CD4-positive, alpha-beta T cell treated with Interleukin-15 for 4 hours (primary cell): Measurements from ENCODE around the gene FKBP1A.

ENCODE experiments used
- DNase-seq: peaks from one replicate; pipeline ENCODE4 v3.0.0-alpha.2; 2020; ENCODE audit warnings: low spot score

The FKBP1A gene

DNA sequence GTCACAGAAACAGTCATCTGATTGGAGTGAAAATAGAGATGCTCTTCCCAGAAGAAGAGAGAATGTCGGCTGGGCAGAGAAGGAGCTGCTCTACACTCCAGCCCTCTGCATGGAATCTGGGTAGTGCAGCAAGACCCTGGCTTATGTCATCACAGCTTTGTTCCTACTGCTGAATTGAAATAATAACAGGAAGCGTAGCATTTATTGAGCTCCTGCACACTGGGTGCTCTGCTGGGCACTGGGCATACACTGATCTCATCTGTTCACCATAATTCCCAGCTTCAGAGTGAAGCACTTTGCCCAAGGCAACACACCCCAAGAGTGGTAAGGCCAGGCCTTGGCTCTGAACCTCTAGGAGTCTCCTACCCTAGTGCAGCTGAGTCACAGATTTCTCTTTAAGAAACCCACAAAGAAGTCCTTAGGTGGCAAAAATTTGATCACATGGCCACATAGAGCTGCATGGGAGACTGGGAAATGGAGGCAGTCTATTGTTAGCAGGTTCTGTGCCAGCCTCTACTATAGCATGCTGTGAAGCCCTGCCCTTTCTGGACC is 60.0 kb downstream of the FKBP1A start:
- no peak for DNase-seq

DNA sequence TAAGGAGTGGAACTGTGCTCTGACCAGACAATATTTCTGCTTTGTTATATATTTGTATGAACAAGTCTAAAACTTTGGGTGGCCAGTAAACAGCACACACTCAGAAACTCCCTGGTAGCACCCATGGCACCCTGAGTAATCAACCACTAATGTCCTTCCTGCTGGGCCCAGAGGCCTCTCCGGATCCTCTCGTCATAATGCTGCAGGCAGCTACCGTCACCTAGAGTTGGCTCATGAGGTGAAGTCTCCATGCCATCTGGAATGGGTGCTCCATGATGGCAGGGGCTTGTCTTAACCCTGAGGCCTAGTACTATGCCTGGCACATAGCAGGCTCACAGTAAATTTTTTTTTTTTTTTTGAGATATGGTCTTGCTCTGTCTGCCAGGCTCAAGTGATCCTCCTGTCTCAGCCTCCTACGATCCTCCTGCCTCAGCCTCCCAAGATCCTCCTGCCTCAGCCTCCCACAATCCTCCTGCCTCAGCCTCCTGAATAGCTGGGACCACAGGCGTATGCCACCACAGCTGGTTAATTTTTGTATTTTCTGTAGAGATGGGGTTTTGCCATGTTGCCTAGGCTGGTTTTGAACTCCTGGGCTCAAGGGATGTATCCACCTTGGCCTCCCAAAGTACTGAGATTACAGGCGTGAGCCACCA is 60.9 kb downstream of the FKBP1A start:
- no peak for DNase-seq

DNA sequence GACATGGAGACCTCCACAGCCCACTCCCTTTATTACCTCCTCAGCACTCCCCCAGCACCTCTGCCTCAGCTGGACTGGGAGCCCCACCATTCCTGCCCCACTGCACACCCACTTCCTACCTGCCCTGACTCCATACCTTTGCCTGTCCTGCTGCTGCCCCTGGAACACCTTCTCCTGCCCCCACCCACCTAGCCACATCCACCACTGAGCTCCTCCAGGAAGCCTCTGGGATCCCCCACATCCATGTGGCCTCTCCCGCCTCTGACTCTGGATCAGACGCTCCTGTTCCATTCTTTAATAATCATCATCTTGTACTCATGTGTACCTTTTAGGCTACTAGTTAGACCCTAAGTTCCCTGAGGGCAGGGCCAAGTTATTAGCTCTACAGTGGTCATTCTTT is 61.8 kb downstream of the FKBP1A start:
- no peak for DNase-seq

DNA sequence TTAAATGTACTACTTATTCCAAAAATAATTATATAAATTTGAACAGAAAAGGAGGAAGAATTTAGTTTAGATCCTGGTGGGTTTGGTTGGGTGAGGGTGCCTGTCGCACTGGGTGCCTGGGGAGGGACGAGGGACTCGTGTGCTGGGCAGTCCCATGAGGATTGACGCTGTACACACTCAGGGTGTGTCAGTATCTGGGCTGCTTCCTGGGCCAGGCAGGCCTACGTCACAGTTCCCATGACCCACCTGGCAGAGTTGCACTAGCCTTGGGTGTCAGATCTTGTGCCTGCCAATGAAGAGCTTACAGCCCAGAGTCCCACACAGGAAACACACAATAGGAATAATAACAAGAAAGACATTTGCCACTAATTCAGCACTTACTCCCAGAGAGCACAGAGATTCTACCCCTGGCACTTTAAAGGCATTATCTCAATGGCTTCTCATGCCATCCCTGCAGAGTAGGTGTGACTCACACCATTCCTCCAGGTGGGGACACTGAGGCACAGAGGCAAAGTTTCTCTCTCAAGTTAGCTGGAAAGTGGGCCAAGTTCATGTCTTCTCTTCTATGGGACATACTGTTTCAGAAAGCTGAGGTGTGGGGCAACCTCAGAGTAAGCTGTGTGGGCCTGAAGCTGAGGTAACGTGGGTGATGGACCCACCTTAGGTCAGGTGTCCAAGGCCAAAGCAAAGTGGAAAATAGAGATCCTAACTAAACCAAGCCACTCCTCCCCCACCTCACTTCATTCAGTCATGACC is 62.6 kb downstream of the FKBP1A start:
- peak; percentile 20 for DNase-seq

DNA sequence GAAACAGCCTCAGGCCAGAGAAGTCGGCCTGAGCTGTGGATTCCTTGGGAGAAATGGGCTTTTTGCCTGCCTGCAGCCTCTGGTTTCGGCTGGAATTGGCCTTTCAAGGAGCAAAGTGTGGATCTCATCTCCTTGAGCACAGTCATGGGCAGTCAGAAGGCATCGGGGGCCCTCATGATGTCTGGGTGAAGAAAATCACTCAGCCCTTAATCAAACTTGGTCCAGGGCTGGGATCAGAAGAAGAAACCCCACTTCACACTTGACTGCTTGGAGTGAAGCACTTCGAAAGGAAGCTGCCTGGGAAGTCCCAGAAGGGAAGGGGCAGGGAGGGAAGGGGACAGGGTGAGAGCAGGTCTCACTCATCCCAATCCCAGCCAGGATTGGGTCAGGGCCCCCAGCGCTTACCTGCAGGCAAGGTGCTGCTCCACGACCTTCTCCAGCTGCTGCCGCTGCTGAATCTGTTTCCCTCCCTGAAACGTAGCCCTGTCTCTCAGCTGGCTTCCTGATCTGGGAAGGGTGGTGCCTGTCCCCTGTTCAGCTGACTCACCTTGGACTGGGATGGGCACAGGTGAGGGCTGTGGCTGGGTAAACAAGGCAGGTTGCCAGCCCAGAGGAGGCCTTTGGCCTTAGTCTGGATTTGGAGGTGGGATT is 64.0 kb downstream of the FKBP1A start, which contains the start of gene SDCBP2:
Gene SDCBP2 (minus strand): TSS at position 460 of the 651 bp plus-strand sequence. CDS start 8,723 bp downstream, outside the sequence.
- DNase-seq, result no peak

DNA sequence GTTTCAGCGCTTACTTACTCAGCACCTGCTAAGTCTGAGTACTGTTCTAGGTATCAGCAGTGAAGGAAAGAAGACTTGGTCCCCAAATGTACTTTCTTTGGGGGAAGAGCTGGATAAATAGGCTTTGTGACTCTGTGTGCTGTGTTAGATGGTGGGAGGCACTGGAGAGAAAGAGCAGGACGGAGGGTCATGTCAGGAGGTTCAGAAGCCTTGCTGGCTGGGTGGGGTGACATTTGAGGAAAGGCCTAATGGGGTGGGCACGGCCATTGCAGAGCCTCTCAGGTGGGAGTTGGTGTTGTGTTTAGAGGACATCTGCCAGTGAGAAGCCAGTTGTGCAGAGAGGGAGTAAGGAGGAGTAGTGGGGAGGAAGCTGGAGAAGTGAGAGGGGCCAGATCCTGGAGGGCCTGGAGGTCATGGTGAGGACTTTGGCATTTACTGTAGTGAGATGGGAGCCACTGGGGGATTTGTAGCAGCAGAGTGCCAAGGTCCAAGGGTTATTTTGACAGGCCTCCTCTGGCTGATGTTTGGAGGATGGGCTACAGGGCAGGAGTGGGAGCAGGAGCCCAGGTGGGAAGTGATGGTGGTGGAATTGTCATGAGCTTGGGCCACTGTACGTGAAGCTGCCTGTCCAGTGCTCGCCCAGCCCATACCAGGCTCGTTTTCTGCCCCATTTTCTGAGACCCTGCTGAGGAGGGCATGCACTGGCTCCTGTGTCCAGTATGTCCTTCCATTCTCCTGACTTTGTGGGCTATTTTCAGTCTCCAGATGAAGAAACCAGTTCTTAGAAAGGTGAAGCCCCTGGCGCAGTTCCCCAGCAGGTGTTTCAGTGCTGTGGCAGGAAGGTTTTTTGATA is 64.8 kb downstream of the FKBP1A start:
- DNase-seq, result no peak

DNA sequence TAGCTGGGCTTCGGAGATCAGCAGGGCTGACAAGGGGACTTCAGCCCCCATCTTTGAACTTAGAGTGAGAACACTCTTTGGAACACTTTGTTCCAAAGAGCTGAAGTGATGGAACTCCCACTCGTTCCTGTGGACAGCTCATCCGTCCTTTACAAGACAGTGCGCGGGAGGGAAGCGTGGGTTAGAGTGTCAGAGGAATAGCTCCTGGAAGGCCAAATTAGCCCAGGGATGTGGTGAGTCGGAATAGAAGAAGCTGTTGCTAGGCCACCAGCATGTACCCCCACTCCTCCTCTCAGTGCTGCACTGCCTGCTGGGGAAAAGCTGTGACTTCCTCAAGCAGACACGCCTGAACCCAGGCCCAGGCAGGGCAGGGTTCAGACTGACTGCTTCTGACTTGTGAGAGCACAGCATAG is 65.6 kb downstream of the FKBP1A start:
- no peak for DNase-seq

DNA sequence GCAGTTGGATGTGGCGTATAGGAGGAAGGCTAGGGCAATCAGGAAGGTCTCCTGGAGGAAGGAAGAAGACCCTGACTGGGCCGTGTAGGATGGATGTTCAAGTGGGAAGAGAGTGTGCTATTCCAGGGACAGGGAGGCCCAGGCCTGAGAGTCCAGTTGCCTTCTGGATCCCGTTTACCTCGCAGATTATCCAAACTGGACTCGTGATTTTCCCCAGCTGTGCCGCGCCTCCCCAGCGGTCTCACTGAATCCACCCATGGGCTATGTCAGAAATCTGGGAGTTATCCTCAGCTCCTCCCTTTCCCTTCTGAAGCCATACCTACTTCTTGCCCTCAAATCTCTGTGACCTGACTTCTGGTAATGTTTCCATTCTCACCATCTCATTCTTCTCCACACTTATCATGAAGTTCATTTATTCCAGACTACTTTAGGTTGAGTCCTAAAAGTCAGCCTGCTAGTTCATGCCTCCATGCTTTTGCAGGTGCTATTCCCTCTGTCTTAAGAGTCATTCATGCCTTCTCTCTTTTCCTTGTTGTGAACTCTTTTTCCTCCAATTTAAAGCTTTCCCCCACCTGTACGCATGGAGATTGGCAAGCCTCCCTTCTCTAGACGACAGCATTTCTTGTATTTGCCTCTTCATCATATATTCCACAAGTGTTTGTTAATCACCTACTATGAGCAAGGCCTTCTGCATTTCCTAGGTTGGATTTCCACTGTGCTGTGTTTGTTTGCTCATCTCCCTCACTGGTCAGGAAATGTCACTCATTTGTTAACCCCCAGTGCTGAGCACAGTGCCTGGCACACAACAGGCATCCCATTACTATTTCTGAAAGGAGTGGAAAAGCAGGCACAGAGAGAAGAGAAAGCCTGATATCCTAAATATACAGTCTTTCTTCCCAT is 66.6 kb downstream of the FKBP1A start:
- DNase-seq, result no peak

DNA sequence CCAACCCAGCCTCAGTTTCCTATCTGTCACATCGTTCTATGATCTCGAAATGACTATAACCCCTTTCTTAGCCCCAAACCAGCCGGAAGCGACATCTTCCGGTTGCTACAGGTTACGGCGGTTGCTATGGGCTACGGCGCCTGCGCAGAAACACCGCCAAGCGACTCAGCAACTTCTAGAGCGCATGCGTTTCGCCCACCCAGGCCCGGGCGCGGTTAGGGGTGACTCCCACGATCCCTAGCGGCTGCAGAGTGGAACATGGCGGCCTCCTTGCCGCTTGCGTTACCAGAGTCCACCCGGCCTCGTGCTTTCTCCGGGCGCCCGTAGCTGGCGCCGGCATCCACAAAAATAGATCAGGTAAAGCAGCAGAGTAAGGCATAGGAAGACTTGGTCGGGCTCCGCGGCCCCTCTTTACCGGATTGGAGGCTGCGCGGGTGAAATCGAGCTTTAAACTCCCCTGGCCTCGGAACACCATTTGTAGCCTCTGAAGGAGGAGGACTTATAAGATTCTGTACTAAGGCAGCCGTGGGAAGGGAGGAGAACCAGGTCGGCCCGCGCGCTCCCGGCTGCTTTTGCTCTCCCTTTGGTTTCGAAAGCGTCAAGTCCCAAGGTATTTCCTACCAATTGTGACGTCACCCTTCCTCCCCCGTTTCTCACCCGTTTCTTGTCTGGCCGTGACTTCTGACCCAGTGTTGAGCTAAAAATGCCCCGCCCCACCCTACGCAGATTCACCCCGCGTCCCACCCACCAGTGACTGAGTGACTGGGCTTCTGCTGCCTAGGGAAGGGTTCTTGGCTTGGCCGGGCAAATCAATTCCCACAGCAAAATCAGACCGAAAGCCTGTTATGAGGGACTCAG is 67.5 kb downstream of the FKBP1A start:
- DNase-seq, result peak; percentile 99

DNA sequence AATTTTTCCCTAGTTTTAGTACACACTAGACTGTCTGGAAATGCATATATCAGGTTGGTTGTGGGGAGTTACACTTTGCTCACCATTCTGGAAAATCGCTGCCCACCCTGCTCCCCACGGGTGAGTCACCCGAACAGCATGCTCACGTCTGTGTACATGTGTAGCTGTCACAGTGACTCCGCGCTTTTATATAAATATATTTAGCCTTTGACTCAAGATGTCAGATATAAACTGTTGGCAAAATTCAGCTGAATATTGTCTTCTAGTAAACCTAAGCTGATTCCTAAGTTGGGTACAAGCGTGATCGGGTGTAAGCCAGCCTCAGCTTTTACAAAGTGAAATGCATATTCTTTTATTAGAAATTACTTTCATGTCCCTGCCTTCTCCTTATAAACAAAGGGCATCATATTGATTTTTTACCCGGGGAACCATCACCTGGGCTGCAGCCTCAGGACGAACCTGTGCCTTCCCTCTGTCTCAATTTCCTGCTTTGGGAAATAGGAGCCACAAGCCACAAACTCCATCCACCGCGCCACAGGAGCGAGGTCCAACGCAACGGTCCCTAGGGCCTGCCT is 68.2 kb downstream of the FKBP1A start:
- peak; percentile 54 for DNase-seq

DNA sequence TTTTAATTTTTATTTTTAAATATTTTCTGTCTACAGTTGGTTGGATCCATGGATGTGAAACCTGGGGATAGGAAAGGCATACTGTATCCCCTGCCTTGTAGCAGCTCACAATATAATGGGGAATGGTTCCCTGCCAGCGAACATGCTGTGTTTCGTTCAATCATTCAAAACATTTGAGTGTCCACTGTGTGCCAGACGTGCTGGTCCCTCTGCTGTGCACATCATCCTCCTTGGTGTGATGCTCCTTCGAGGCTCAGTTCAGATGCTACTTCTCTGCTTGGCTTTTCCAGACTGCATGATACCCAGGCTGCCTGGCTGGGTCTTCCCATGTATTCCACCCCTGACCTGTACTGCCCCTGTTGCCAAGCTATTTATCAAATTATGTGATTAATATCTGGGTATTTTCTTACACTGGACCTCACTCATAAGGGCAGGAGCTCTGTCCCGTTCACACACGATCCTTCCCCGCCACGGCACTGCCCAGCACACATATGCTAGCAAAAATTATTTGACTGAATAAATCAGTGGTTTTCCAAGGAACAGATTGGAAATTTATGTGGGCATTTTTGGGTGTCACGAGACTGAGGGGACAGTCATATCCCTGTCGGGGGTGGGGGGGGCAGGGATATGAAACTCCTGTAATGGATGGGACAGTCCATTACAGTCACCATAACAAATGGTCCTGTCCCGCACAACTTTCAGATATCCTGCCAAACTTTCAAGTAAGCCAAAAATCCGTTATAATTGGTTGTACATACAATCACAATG is 68.8 kb downstream of the FKBP1A start:
- no peak for DNase-seq

DNA sequence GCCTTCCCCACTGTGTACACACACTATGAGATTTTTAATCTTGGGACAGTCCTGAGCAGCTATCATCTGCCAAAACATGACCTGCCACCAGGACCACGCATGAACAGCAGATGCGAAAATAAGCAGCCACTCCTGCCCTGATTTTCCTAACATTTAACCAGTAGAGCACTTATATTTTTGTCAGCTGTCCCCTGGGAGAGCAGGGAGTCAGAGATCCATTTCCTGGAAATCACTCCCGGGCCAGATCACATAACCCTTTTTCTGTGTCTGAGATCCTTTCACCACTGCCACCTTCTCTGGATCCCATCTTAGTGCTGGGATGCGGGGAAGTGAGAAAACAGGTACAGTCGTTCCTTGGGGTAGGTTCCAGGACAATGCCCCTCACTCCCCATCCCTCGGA is 69.6 kb downstream of the FKBP1A start:
- no peak for DNase-seq

DNA sequence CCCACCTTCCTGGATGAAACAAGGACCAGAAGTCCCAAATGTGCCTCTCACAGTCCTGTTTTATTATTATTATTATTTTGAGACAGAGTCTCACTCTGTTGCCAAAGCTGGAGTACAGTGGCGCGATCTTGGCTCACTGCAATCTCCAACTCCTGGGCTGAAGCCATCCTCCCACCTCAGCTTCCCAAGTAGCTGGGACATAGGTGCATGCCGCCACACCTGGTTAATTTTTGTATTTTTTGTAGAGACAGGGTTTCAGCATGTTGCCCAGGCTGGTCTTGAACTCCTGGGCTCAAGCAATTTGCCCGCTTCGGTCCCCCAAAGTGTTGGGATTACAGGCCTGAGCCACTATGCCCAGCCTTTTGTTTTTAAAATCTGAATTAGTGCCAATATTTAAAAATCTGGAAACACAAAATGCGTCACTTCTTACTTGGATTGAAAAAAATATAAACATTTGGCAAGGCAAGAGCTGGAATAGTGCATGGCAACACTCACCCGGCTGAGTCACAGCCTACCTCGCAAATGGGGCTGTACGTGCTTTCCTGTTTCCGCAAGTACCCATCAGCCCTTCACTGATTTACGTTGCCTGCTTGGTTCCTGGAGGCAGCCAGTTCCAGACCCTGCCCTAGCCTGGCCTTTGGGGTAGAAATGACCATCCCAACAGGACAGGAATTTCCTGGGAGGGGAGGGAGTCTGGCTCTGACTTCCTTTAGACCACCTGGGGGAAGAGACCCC is 70.2 kb downstream of the FKBP1A start:
- no peak for DNase-seq

DNA sequence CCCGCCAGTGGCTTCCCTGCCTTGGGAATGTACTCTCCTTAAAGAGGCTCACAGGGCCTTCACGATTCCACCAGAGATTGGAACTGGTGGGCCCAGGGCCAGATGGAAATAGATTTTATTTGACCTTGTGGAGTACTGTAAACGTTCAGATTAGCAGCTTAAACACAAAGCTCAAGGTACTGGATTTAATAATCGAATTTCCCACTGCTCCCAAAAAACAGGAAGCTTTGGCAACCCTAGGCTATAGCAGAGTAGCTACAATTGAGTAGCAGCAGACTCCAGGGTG is 71.3 kb downstream of the FKBP1A start:
- no peak for DNase-seq

DNA sequence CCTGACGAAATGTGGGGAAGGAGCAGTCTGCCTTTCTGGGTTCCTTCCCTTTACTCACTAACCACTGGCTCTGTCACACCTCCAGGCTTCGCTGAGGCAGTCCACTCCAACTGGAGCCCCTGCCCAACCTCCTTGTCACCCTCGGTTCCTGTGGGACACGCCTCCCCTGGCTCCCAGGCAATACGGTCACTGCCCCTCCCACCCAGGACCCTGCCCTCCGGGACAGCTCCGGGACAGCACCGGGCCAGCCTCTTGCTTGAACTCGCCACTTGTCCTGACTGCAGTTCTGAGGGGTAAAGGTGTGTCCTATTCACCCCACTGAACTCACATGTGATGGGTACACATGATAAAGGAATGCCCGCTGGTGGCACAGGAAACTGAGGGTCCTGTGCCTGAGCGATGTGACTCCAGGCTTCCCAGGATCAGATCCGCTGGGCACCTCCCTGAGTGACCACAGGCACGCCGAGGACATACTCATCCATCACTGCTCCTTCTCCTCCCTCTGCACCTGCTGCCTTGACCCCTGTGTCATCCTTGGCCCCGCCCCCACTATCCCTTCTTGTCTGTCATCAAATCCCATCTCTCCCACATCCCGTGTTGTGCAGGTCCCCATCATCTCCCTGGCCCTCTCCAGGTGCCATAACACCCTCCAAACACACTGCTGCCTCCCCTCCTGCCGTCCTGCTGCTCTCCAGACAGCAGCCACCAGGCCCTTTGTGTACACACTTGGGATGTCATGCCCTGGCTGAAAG is 71.8 kb downstream of the FKBP1A start:
- DNase-seq, result no peak

DNA sequence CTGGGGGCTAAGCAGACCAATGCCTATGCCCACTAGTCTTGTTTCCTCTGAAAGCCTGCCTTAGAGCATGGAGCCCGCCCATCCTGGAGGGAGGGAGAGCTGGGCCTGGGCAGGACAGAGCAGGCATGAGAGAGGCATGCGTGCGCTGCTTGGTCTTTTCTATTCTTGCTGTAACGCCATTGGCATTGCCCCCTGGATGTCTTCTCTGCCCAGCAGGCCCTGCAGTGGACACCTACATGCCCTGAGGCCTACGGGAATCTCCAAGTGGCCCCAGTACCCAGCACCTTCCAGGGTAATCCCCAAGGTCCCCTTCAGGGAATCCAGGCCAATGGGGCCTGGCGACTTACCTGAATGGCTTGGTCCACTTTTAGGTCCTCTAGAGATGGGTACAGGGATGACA is 72.8 kb downstream of the FKBP1A start:
- DNase-seq, result no peak

DNA sequence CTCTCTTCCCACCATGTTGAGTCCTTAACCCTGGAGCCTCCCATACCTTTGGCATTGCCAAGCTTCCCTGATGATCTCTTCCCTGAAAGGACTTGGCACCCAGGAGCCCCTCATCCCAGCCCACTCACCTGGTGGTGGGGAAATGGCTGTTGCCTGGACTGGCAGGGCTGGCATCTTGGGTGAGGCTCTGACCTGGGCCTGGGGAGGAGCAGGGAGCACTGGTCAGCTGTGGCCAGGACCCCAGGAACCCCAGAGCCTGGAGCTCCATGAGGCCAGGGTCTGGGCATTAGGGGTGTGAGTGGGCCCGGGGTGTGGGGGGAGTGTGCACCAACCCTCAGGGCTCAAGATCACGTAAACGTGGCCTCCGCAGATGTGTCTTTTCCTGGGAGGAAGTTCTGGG is 73.4 kb downstream of the FKBP1A start:
- DNase-seq, result no peak

DNA sequence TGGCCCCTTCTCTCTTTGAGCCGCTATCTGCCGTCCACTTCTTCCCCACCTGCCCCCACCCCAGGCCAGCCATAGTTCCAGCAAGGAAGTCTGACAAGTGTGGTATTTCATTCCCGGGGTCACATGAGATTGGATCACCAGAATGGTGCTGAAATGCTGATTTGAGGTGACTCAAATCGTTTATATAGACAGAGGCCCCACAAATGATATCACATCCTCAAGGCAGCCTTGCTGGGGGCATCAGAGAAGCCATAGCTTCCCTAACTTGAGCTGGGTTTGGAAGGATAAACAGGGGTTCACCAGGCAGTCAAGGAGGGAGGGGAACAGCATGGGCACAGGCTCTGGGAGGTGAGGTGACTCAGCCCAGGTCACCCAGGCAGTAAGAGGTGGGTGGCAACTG is 73.8 kb downstream of the FKBP1A start:
- no peak for DNase-seq
